ENCODE results near the gene TRIM5.

Gene TRIM5

GRCh38 chr11:5621580-5621979, 63.3 kb downstream of the TRIM5 start:
- DNase-seq: no peak

GRCh38 chr11:5620651-5621521, 64.0 kb downstream of the TRIM5 start:
- no peak for DNase-seq

GRCh38 chr11:5618807-5619206, 66.1 kb downstream of the TRIM5 start:
- DNase-seq: no peak

Measured in activated CD4-positive, alpha-beta T cell treated with anti-CD3 and anti-CD28 coated beads for 1 hour (primary cell).